ENCODE results near the gene RIMBP2. TPM values are rescaled to one million over a fixed set of nuclear protein-coding genes. Genes with fewer than 3 reads are reported as not detected.

Gene RIMBP2
- total RNA-seq, 2 donors from 2014 or later: 5.6 to 6.0 TPM

DNA sequence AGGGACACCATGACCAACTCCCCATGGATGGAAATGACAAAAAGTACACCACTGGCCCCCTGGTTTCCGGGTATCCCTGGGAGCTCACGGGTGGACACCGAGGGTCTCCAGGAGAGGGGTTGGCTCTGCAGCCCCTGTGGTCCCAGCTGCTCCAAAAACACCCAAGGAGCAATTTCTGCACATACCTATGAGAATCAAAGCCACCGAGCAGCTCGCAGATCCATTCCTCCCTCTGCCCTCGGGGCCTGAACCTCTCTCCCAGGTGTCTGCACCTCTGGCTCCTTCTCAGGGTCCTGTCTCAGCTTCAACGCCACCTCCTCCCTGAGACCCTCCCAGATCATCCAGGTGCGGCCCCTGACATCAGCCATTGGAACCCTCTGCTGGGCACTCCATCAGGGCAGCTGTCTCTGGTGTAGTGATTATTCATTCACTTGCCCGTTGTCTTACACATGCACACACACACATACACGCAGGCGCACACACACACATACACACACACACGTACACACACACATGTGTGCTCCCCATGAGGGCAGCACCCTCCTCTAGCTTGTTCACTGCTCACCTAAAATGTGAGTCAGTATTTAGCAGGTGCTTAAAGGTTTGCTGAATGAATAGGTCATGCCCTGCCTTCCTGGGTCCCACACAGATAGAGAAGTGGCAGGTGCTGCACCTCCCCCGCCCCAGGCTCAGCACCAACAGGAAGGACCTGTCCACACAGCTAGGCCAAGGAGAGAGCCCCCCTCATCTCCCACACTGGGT lies 5.9 kb downstream of the RIMBP2 start:
- intact Hi-C loops (cut with DNase I, micrococcal nuclease): no loop called here
- ATAC-seq (no peak), DNase-seq (no peak)

DNA sequence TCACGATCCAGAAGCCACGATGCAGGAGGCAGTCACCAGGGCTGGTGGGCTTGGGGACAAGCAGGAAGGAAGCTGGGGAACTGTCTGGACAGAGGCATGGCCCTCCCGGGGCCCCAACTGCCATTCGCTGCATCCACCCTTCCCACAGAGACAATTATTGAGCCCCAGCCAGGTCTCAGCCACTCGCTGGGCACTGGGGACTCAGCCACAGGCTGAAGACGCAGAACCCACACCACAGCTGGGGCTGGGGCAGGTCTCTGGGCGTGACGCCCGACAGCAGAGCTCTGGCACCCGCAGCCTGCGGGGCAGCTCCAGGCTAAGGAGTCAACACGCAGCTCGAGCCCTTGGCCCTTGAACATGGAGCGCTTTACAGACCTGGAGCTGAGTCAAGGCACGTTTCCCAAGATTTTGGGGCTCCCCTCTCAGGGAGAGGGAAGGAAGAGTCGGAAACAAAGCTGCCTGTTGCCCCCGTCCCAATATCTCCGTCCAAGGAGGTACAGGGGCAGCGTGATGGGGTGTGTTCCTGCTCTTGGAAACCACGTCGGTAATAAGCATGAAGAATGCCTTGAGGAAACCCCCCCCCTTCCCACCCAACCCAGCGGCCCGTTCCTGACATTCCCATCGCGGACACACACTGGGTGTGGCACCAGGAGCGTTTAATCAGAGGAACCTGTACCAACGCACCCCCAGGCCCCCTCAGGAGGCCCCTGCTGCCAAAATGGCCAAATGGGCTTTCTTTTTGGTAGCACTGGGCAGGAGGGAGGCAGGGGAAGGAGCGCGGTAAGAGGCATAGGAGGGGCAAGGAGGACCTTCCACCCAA lies 6.7 kb downstream of the RIMBP2 start:
- intact Hi-C loops (cut with DNase I, micrococcal nuclease): no loop called here
- ATAC-seq (no peak), DNase-seq (no peak)

DNA sequence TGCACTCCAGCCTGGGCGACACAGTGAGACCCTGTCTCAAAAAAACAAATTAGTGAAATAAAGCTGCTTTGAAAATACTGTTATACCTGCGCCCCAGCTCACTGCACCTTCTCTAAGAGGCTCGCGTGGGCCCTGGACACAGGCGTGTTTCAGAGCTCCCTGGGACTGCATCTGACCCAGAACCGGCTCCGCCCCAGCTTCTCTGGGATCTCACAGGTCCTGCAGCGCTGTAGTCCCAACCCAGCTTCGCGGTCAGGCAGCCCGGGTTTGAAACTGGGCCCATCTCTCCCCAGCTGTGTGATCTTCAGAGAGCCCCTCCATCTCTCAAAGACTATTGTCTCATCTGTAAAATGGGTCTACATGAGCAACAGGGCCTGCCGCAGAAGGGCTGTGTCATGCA lies 7.5 kb downstream of the RIMBP2 start:
- intact Hi-C loops (cut with DNase I, micrococcal nuclease): no loop called here
- DNase-seq (no peak), ATAC-seq (no peak)

DNA sequence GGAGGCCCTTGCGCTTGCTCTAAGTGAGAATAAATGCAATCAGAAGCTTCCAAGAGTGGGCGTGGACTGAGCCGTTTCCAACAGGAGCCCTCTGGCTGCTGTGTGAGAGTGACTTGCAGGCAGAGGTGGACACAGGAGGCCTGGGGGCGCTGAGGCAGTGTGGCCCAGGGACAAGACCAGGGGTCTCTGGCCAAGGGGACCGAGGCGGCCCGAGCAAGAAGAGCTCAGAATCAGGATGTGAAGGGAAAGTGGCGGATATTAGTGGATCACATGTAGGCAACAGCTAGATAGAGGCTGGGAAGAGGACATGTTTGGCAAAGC lies 8.6 kb downstream of the RIMBP2 start:
- DNase-seq (peak in 1 of 2 donors; percentile 12), ATAC-seq (no peak)
- intact Hi-C loops (cut with DNase I, micrococcal nuclease): no loop called here

DNA sequence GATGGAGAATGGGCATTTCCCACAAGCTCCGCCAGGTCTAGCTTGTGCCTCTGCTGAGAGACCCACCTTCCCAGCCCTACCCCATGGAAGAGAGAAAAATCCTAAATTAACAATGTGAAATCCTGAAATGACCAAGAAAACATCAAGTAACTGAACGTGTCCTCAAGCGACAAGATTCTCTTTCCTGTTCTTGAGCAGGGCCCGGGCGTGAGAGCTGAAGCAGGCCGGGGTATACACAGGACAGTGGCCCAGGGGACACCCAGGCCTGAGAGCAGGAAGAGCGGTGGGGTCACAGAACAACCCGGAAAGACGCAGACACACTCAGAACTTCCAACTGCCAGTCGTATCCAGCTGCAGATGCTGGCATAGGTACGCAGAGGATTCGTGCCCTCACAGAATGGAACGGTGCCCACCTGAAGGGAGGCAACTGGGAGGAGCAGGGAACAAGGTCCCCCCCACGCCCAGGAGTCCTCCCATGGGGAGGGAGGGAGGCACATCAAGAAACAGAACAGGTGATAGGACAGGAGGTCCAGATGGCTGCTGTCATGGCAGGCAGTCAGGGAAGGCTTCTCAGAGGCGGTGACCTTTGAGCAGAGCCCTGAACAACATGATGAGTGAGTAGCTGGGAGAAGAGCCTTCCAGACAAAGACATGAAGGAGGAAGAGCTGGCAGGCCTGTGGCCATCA lies 9.1 kb downstream of the RIMBP2 start:
- intact Hi-C loops (cut with DNase I, micrococcal nuclease): no loop called here
- ATAC-seq: no peak
- peak in 1 of 2 donors; percentile 14 for DNase-seq

DNA sequence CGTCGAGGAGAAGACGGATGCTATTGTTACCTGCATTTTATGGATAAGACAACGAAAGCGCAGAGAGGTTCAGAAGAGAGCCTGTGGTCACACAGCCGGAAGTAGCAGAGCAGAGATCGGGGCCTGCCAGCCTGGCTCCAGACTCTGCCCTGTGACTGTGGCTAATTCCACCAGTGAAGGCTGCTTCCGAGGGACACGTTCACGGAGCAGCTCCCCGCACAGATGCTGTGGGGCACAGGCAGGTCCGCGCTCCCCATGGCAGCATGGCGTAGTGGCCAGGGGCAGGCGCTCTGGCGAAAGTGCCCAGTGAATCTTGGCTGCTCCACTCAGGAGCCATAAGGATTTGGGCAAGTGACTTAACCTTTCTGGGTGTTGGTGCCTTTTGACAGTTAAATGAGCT lies 9.8 kb downstream of the RIMBP2 start:
- ATAC-seq (no peak), DNase-seq (peak in 1 of 2 donors; percentile 3)

DNA sequence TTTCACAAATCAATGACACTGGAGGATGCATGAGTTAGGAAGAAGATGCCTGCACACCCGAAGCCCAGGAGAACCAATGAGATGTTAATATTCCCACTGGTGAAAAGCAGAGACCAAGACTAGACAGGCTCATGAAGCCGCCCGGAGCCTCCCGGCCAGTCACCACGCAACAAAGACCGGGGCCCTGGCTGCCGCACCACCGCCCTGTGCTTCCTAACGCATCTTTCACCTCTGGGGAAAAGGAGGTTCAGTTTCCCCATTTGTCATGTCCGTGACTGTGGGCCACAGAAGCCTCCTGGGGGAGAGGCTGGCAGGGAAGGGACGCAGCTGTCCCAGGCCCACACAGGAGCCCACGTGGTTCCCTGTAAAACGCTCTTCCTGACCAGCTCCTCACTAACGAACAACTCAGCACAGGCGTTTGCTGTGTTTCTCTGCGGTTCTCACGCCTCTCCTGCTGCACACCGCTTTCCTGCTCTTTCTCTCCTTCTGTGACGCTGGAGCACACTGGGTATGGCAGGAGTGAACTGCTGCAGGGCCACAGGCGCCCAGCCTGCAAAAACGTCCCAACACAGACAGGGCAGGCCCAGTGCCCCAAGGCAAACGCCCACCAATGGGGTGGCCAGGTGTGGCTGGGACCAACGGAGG lies 10.8 kb downstream of the RIMBP2 start:
- ATAC-seq (no peak), DNase-seq (peak in 1 of 2 donors; percentile 10)
- intact Hi-C loops (cut with DNase I, micrococcal nuclease): no loop called here

More for the DNA sequence above, 9.8 kb downstream of the RIMBP2 start:
- intact Hi-C loops (cut with DNase I, micrococcal nuclease): no loop called here

DNA sequence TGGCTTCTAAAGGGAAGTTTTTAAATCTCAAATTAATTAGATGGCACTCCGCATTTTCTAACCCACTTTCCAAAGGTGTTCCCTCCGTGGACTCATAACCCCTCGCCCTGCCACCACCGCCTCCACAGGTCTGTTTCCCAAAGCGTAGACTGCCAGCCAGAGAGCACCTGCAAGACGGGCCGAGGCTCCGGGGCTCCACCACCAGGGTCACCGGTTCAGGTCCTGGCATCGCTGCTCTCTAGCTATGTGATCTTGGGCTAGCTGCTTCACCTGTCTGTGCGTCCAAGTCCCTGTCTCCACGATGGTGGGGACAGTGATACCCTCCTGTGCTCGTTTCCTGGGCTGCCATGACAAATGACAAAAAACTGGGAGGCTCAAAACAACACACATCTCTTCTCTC lies 11.5 kb downstream of the RIMBP2 start:
- ATAC-seq (no peak), DNase-seq (peak in 1 of 2 donors; percentile 16)
- intact Hi-C loops (cut with DNase I, micrococcal nuclease): no loop called here

DNA sequence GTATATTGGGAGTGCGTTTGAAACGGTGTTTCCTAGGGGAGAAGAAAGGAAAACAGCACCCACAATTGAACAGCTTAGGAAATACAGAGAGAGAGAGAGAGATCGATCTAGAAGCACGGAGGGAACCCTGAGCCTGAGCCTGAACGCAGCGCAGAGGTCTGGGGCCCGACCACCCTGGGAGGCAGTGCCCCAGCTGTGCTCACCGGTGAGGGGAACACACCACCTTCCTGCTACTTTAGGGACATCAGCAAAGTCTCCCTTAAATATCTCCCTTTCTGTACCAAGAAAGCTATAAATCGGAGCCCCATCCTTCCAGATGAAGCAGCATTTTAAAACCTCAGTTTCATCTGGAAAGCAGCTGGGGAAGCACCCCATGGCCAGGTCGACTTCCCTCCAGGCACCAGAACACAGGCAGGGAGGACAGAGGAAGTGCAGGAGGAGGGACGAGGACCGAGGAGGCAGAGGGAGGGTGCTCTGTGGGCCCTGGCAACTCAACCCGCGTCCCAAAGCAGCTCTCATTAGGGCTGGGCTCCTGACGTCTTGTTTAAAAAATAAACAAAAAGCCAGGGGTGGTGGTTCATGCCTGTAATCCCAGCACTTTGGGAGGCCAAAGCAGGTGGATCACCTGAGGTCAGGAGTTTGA lies 12.2 kb downstream of the RIMBP2 start:
- no peak for ATAC-seq
- DNase-seq: no peak
- intact Hi-C loops (cut with DNase I, micrococcal nuclease): no loop called here

DNA sequence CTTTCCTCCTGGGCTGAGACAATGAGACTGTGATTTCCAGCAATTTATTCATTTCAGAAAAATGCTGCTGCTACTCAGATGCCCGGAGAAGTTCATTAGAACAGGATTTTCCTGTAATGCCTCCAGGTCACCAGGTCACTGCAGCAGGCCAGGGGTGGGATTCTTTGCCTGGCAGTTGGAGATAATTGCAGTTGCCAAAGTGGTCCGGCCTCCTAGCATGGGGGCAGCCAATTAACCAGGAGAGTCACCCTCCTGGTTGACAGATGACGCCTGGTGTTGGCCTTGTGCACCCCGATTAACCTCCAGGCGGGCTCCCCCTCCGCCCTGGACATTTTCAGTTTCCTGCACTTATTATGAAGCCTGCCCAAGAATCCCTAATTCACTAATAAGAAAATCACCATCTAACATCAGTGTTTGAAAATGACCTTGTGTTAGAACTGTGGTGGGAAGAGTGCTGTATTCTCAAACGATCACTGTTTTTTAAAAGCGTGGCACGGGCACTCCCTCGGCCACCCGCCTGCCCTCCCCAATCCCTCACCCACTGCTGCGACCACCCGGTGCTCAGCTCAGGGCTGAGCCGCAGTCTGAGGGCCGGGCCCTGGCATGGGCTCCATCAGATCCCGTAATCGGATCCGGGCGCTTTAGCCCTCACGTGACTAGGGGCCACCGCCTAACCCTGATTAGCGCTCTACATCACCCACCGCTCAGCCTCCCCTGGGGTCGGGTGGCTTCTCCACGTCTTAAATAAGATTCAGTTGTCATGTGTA lies 12.9 kb downstream of the RIMBP2 start:
- intact Hi-C loops (cut with DNase I, micrococcal nuclease): no loop called here
- DNase-seq (peak in 1 of 2 donors; percentile 9), ATAC-seq (no peak)

DNA sequence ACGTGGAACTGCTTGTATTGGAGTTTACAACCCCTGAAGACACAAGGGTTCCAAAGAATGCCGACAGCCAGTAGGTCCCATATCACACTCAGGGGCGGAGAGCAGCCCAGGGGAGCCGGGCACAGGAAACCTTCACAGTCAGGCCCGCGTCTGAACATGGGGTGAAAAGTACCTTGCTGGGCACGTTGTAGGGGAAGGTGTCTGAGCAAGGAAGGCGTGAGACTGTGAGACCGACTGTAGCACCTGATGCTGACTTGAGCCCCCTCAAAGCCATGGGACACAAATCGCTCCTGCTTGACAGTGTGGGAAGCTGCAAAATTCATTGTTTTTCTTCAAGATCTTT lies 14.7 kb downstream of the RIMBP2 start:
- intact Hi-C loops (cut with DNase I, micrococcal nuclease): no loop called here
- DNase-seq: peak in 1 of 2 donors; percentile 1
- no peak for ATAC-seq

DNA sequence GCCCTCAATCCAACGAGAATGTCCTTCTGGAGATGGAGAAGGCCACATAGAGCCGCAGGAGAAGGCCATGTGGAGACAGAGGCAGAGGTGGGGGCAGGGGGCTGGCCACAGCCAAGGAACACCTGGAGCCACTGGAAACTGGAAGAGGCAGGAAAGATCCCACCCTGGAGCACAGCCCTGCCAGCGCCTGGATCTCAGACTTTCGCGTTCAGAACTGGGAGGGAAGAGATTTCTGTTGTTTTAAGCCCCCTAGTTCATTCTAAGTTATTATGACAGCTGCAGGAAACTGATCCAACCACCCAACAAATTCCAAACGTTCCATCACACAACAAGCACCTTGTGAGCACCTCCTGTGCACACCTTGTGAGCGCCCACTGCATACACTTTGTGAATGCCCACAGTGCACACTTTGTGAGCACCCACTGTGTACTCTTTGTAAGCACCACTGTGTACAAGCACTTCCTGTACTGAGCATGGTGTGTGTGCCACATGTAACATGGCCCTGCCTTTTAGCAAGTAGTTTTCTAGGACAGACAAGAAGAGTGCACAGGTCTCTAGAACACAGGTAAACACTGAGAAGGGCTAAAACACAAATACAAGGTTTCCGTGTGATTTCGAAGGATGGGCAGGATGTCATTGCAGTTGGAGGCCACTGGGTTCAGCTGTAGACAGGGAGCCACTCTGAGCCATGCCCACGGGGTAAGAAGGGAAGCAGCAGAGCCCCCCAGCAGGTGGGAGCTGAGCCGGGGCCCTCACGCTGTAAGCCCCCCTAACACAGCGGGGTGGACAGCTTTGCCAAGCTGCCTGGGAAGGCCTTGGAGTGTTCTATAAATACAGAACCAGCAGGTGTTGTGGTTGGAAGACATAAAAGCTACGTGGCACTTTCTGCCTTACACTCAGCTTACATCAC lies 15.4 kb downstream of the RIMBP2 start:
- DNase-seq: peak in 1 of 2 donors; percentile 7
- intact Hi-C loops (cut with DNase I, micrococcal nuclease): no loop called here
- ATAC-seq: no peak

DNA sequence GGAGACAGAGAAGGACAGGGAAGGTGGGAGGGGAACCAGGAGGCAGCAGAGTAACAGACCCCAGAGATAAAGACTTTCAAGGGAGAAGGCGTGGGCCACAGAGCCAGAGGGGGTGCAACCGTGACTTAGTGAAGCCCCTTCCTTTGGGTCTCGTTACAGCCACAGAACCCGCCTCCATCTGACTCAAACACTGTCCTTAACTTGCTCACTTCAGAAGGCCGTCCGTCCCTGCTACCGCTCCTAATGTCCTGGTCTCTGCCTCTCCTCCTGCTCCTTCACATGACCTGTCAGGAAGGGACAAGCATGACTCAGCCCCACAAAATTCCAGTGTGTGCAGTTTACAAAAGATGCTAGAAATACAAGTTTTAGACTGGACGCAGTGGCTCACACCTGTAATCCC lies 18.0 kb downstream of the RIMBP2 start:
- intact Hi-C loops (cut with DNase I, micrococcal nuclease): no loop called here
- ATAC-seq (no peak), DNase-seq (no peak)

DNA sequence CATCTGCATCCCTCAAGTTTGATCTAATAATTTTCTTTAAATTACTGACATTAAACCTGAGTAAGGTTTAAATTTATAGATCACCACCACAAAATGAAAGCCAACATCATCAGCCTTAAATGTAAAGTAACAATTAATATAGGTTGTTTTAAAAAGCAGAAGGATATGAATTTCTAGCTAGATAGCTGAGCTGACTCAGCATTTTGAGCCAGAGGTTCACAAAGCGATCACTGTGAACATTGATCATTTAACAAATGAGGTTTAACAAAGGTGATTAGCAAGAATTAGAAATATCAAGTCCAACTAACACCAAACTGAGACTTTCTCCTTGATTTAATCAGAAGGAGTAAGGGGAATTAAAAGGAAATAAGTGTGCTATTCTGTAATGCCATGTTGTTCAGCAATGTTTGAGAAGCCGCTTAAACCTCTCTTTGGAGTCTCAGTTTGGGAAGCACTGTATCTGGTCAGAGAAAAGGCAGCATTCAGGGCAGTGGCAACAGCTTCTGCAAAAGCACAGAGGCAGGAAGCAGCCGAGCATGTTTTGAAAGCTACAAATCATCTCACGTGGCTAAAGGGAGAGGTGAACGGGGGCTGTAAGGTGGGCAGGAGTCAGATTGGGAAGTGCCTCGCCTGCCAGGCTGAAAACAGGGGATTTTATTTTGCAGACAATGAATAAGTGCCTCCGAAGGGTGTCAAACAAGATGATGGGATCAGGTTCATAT lies 19.6 kb downstream of the RIMBP2 start:
- no peak for DNase-seq
- no peak for ATAC-seq
- intact Hi-C loops (cut with DNase I, micrococcal nuclease): no loop called here

DNA sequence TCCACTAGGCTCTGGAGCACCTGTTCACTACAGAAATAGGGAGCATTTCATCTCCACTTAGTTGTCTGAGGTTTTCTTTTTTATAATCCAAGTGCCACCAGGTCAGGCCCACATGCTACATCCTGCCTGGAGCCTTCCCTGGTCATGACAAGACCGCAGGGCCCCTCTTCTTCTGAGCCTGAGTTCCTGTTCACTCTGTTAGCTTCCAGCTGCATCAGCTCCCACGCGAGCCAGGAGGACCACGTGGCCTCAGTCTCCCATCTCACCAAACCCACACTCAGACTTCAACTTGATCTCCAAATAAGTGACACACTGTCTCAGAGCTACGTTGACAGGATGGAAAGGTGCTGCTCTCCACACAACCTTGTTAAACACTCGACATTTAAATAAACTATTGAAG lies 21.0 kb downstream of the RIMBP2 start:
- DNase-seq (no peak), ATAC-seq (no peak)
- intact Hi-C loops (cut with DNase I, micrococcal nuclease): no loop called here
